ENCODE measurements around the gene TBC1D2.

GRCh38 chr9:98182889-98183599 is 72.4 kb downstream of the TBC1D2 start:
- TF ChIP-seq CTCF (IDR thresholded peaks at IDR 0.05; ENCODE audit: low read depth, low read length, missing input control) (no peak), ATF3 (IDR thresholded peaks at IDR 0.05) (no peak), ZBTB33 (IDR thresholded peaks at IDR 0.05) (no peak), HNF4G (IDR thresholded peaks at IDR 0.05) (no peak), JUND (IDR thresholded peaks at IDR 0.05) (no peak), RAD21 (IDR thresholded peaks at IDR 0.05) (no peak), EGR1 (IDR thresholded peaks at IDR 0.05; ENCODE audit: low read depth in 2 of 2) (no peak), REST (IDR thresholded peaks at IDR 0.05) (no peak), SP1 (IDR thresholded peaks at IDR 0.05) (no peak), YY1 (IDR thresholded peaks at IDR 0.05) (no peak), FOXA1 (IDR thresholded peaks at IDR 0.05) (no peak), GABPA (IDR thresholded peaks at IDR 0.05 in 1 of 2, conservative IDR thresholded peaks at IDR 0.05 in 1 of 2) (no peak), TAF1 (conservative IDR thresholded peaks at IDR 0.05) (no peak)

All from liver (tissue), 3 donors.